ENCODE data around the gene ARHGAP5. TPM values are rescaled to one million over a fixed set of nuclear protein-coding genes. Genes with fewer than 3 reads are reported as not detected.

Gene ARHGAP5
- total and polyA plus RNA-seq, 2 experiments from 2014 or later = 22.1 to 72.6 TPM

GRCh38 chr14:32206552-32206951, 129.4 kb downstream of the ARHGAP5 start (continued):
- no peak for TF ChIP-seq CTCF (conservative IDR thresholded peaks at IDR 0.05; ENCODE audit: low read depth in 2 of 2)

- Histone ChIP-seq H2AFZ (no peak overlapping the region), H3F3A (replicated peaks; ENCODE audit: low read depth) (no peaks in the 10 kb centered on the region), H3K79me2 (replicated peaks; ENCODE audit: insufficient read depth) (no peaks in the 10 kb centered on the region), H3K4me1 (ENCODE audit: insufficient read depth) (no peaks in the 10 kb centered on the region), H4K20me1 (replicated peaks; ENCODE audit: insufficient read depth) (no peaks in the 10 kb centered on the region), H3K36me3 (ENCODE audit: insufficient read depth) (no peaks in the 10 kb centered on the region), H3K9me2 (ENCODE audit: insufficient read depth) (no peaks in the 10 kb centered on the region), H3K4me2 (no peak overlapping the region), H3K27me3 (ENCODE audit: insufficient read depth) (no peaks in the 10 kb centered on the region), H3K4me3 (no peak overlapping the region), H3K27ac (ENCODE audit: low read depth) (no peak overlapping the region)
- ATAC-seq (no peak), DNase-seq (ENCODE audit: low spot score) (no peak)
- Mint-ChIP-seq H3K36me3 (ENCODE audit: low read depth) (no peaks in the 10 kb centered on the region), H3K9me3 (peaks cover 2% of the 10 kb centered on the region; the same call in 1 of the 3 replicates), H3K4me1 (peaks cover 14% of the 10 kb centered on the region), H3K27me3 (ENCODE audit: insufficient read depth, low read depth, poor library complexity) (no peaks in the 10 kb centered on the region), H3K4me3 (no peak overlapping the region), H3K27ac (no peak overlapping the region)
- TF ChIP-seq ETS1 (IDR thresholded peaks at IDR 0.05) = no peak
- TF ChIP-seq REST (IDR thresholded peaks at IDR 0.05; ENCODE audit: unreplicated experiment) = no peak
- TF ChIP-seq EZH2 (IDR thresholded peaks at IDR 0.05; ENCODE audit: low read depth, unreplicated experiment) = no peak
- TF ChIP-seq NANOG (IDR thresholded peaks at IDR 0.05; ENCODE audit: borderline replicate concordance) = no peak
- no peak for TF ChIP-seq CTCF (conservative IDR thresholded peaks at IDR 0.05; ENCODE audit: low read depth in 2 of 2)
- no peak for TF ChIP-seq JUNB (IDR thresholded peaks at IDR 0.05; ENCODE audit: unreplicated experiment)
- no peak for TF ChIP-seq EZH2phosphoT487 (IDR thresholded peaks at IDR 0.05; ENCODE audit: unreplicated experiment)
- TF ChIP-seq ZNF462 (CRISPR knock-in tag; IDR thresholded peaks at IDR 0.05) = no peak
- TF ChIP-seq ZNF331 (CRISPR knock-in tag; IDR thresholded peaks at IDR 0.05; ENCODE audit: low read depth) = no peak
Observed at GRCh38 chr14:32208490-32208889, 131.4 kb downstream of the ARHGAP5 start.
